GM23338 (cell line): ENCODE results near the gene FKBP1A. TPM values are rescaled to one million over a fixed set of nuclear protein-coding genes. Genes with fewer than 3 reads are reported as not detected.

ENCODE experiments used
- ATAC-seq: fragments of 200-7000 bp; cut with Tn5 transposase; 3 replicates; pipeline ENCODE4 v1.9.1; 2020
- DNase-seq: peaks from one replicate; pipeline ENCODE4 v3.0.0-alpha.2; 2015; ENCODE audit warnings: low spot score
- H2AFZ ChIP-seq: fragments of 200-600 bp; sonication (generic); 2 replicates; pipeline ENCODE4 v1.8.0; 2016; ENCODE audit warnings: antibody characterized with exemption, mild to moderate bottlenecking, moderate library complexity
- H3F3A ChIP-seq: fragments of 200-600 bp; sonication (generic); replicated peaks from 2 replicates; pipeline ENCODE4 v1.8.0; 2017; ENCODE audit warnings: antibody characterized with exemption, mixed run types, low read depth
- H3K27ac ChIP-seq: fragments of 200-600 bp; sonication (generic); 2 replicates; pipeline ENCODE4 v1.6.1; 2016; ENCODE audit warnings: low read depth
- H3K27me3 ChIP-seq: fragments of 200-600 bp; sonication (generic); 2 replicates; pipeline ENCODE4 v1.8.0; 2016; ENCODE audit warnings: mild to moderate bottlenecking, mixed run types, moderate library complexity; ENCODE audit not compliant: insufficient read depth
- H3K36me3 ChIP-seq: fragments of 200-600 bp; sonication (generic); 2 replicates; pipeline ENCODE4 v1.8.0; 2016; ENCODE audit warnings: mild to moderate bottlenecking; ENCODE audit not compliant: insufficient read depth
- H3K4me1 ChIP-seq: fragments of 200-600 bp; sonication (generic); 2 replicates; pipeline ENCODE4 v1.8.0; 2016; ENCODE audit warnings: mild to moderate bottlenecking, moderate library complexity; ENCODE audit not compliant: insufficient read depth
- H3K4me2 ChIP-seq: fragments of 200-600 bp; sonication (generic); 2 replicates; pipeline ENCODE4 v1.7.1; 2017; ENCODE audit warnings: mixed run types
- H3K4me3 ChIP-seq: fragments of 200-600 bp; sonication (generic); 2 replicates; pipeline ENCODE4 v1.6.1; 2016; ENCODE audit warnings: mixed run types
- H3K79me2 ChIP-seq: fragments of 200-600 bp; sonication (generic); replicated peaks from 2 replicates; pipeline ENCODE4 v1.8.0; 2017; ENCODE audit warnings: mild to moderate bottlenecking; ENCODE audit not compliant: insufficient read depth
- H3K9me2 ChIP-seq: fragments of 200-600 bp; sonication (generic); 2 replicates; pipeline ENCODE4 v1.8.0; 2017; ENCODE audit not compliant: insufficient read depth
- H4K20me1 ChIP-seq: fragments of 200-600 bp; sonication (generic); replicated peaks from 2 replicates; pipeline ENCODE4 v1.8.0; 2017; ENCODE audit warnings: mild to moderate bottlenecking; ENCODE audit not compliant: insufficient read depth
- H3K27ac Mint-ChIP-seq: 2 replicates; pipeline ENCODE4 v1.8.0; 2020; ENCODE audit warnings: inconsistent platforms, mild to moderate bottlenecking, moderate library complexity, mixed read lengths
- H3K27me3 Mint-ChIP-seq: 3 replicates; pipeline ENCODE4 v1.8.0; 2022; ENCODE audit warnings: low read depth, mild to moderate bottlenecking, moderate library complexity, mixed read lengths, inconsistent platforms; ENCODE audit not compliant: insufficient read depth, poor library complexity
- H3K36me3 Mint-ChIP-seq: 3 replicates; pipeline ENCODE4 v1.8.0; 2021; ENCODE audit warnings: low read depth, mild to moderate bottlenecking, inconsistent platforms, moderate library complexity, mixed read lengths
- H3K4me1 Mint-ChIP-seq: 3 replicates; pipeline ENCODE4 v1.8.0; 2020; ENCODE audit warnings: mild to moderate bottlenecking, inconsistent platforms, mixed read lengths
- H3K4me3 Mint-ChIP-seq: 3 replicates; pipeline ENCODE4 v1.8.0; 2021; ENCODE audit warnings: moderate library complexity, mild to moderate bottlenecking, inconsistent platforms, mixed read lengths
- H3K9me3 Mint-ChIP-seq: 3 replicates; pipeline ENCODE4 v1.8.0; 2020; ENCODE audit warnings: moderate library complexity, mild to moderate bottlenecking, inconsistent platforms, mixed read lengths
- CREB1 ChIP-seq: fragments of 250-450 bp; sonication (Bioruptor Pico); IDR thresholded peaks from 2 replicates; pipeline ENCODE4 v1.5.0; 2020; ENCODE audit warnings: low read depth, mild to moderate bottlenecking, moderate library complexity
- CTCF ChIP-seq, 2 experiments: fragments of 200-600 bp in 1 of 2; sonication (generic) in 1 of 2; conservative IDR thresholded peaks; 2 replicates each; pipeline versions ENCODE4 v1.5.1 to v1.6.1; 2016 to 2017; ENCODE audit warnings: antibody characterized with exemption in 2 of 2, low read depth in 2 of 2, mild to moderate bottlenecking in 2 of 2, moderate library complexity in 1 of 2
- EZH2 ChIP-seq: fragments of 200-600 bp; sonication (generic); IDR thresholded peaks from one replicate; pipeline ENCODE4 v1.8.0; 2017; ENCODE audit warnings: antibody characterized with exemption, mild to moderate bottlenecking, low read depth; ENCODE audit not compliant: unreplicated experiment
- EZH2phosphoT487 ChIP-seq: fragments of 200-600 bp; sonication (generic); IDR thresholded peaks from one replicate; pipeline ENCODE4 v1.8.1; 2018; ENCODE audit warnings: antibody characterized with exemption; ENCODE audit not compliant: unreplicated experiment
- NANOG ChIP-seq: IDR thresholded peaks from 2 replicates; pipeline ENCODE4 v1.6.1; 2016; ENCODE audit warnings: antibody characterized with exemption, borderline replicate concordance
- POLR2AphosphoS5 ChIP-seq: IDR thresholded peaks from 2 replicates; pipeline ENCODE4 v1.6.1; 2016; ENCODE audit warnings: antibody characterized with exemption, low read depth
- REST ChIP-seq: IDR thresholded peaks from one replicate; pipeline ENCODE4 v1.6.1; 2018; ENCODE audit warnings: antibody characterized with exemption; ENCODE audit not compliant: unreplicated experiment
- STAT1 ChIP-seq: IDR thresholded peaks from one replicate; pipeline ENCODE4 v1.6.1; 2016; ENCODE audit warnings: antibody characterized with exemption; ENCODE audit not compliant: unreplicated experiment
- ZNF114 ChIP-seq: fragments of 250-450 bp; sonication (Bioruptor Pico); IDR thresholded peaks from 2 replicates; pipeline ENCODE4 v1.5.0; 2020; ENCODE audit warnings: mild to moderate bottlenecking, moderate library complexity
- ZNF331 ChIP-seq: fragments of 250-450 bp; sonication (Bioruptor Pico); IDR thresholded peaks from 2 replicates; pipeline ENCODE4 v1.5.0; 2020; ENCODE audit warnings: low read depth, mild to moderate bottlenecking, moderate library complexity
- ZNF462 ChIP-seq: fragments of 250-450 bp; sonication (Bioruptor Pico); IDR thresholded peaks from 2 replicates; pipeline ENCODE4 v1.5.0; 2020; ENCODE audit warnings: mild to moderate bottlenecking, moderate library complexity
- polyA plus RNA-seq: library from polyadenylated mRNA; unstranded; fragments of >200 nt; fragmentation: Nextera tagmentation; extraction: Ambion mirVana; gene quantifications from 2 replicates; pipeline ENCODE4 v1.2.1, GENCODE V29; 2016
- total RNA-seq: library from RNA; depleted of rRNA; stranded (reverse); fragments of >200 nt; shearing (Covaris generic); gene quantifications from 2 replicates; pipeline ENCODE4 v1.2.3, GENCODE V29; 2014

FKBP1A gene
- total and polyA plus RNA-seq, 2 experiments from 2014 or later, result 171 to 350 TPM

GRCh38 chr20:1364106-1364505, 28.7 kb downstream of the FKBP1A start:
- Mint-ChIP-seq H3K4me3 (no peak overlapping the region), H3K4me1 (no peaks in the 10 kb centered on the region; the same call in 2 of the 3 replicates), H3K36me3 (peaks cover 38% of the 10 kb centered on the region), H3K27ac (no peak overlapping the region), H3K27me3 (no peaks in the 10 kb centered on the region), H3K9me3 (no peaks in the 10 kb centered on the region)
- no peaks in the 10 kb centered on the region for H3F3A ChIP-seq
- no peak overlapping the region for H3K4me3 ChIP-seq
- TF ChIP-seq ZNF114 (CRISPR knock-in tag), result no peak
- TF ChIP-seq ZNF331 (CRISPR knock-in tag), result no peak
- TF ChIP-seq POLR2AphosphoS5, result no peak
- TF ChIP-seq EZH2phosphoT487, result no peak
- no peak for TF ChIP-seq ZNF462 (CRISPR knock-in tag)
- TF ChIP-seq EZH2, result no peak
- H3K9me2 ChIP-seq, result no peaks in the 10 kb centered on the region
- H3K36me3 ChIP-seq, result no peaks in the 10 kb centered on the region
- H3K27me3 ChIP-seq, result no peaks in the 10 kb centered on the region
- H3K27ac ChIP-seq, result no peak overlapping the region
- H3K79me2 ChIP-seq, result no peaks in the 10 kb centered on the region
- no peaks in the 10 kb centered on the region for H3K4me1 ChIP-seq
- ATAC-seq, result no peak
- peaks cover 22% of the 10 kb centered on the region for H4K20me1 ChIP-seq
- H3K4me2 ChIP-seq, result no peak overlapping the region
- DNase-seq, result no peak
- no peak overlapping the region for H2AFZ ChIP-seq

- Histone ChIP-seq H3K79me2 (no peaks in the 10 kb centered on the region), H3K27ac (no peak overlapping the region), H3K9me2 (no peaks in the 10 kb centered on the region), H3K4me3 (no peak overlapping the region), H2AFZ (no peak overlapping the region), H4K20me1 (peaks cover 21% of the 10 kb centered on the region), H3F3A (no peaks in the 10 kb centered on the region), H3K4me2 (no peak overlapping the region), H3K27me3 (no peaks in the 10 kb centered on the region), H3K4me1 (no peaks in the 10 kb centered on the region), H3K36me3 (no peaks in the 10 kb centered on the region)
- no peak overlapping the region for H3K4me3 Mint-ChIP-seq
- peaks cover 32% of the 10 kb centered on the region for H3K36me3 Mint-ChIP-seq
- H3K27me3 Mint-ChIP-seq, result no peaks in the 10 kb centered on the region
- H3K9me3 Mint-ChIP-seq, result no peaks in the 10 kb centered on the region
- no peak for ATAC-seq
- H3K27ac Mint-ChIP-seq, result no peak overlapping the region
- no peaks in the 10 kb centered on the region; the same call in 2 of the 3 replicates for H3K4me1 Mint-ChIP-seq
- DNase-seq, result no peak
- no peak for TF ChIP-seq CREB1
- no peak for TF ChIP-seq ZNF331 (CRISPR knock-in tag)
- no peak for TF ChIP-seq NANOG
- TF ChIP-seq CTCF (conservative IDR thresholded peaks at IDR 0.05; ENCODE audit: low read depth in 2 of 2), result no peak
- TF ChIP-seq REST, result no peak
- no peak for TF ChIP-seq STAT1
- TF ChIP-seq EZH2, result no peak
- no peak for TF ChIP-seq ZNF114 (CRISPR knock-in tag)
Observed at GRCh38 chr20:1363522-1363921, 29.3 kb downstream of the FKBP1A start.
